OCI-LY3 (cell line): ENCODE data around the gene GPR162.
"Not testable (repeated sequence)": the region's sequence is repeated elsewhere in the genome, so short reads cannot be mapped to it uniquely, and the experiment has no call there.

ENCODE experiments used
- H2AFZ ChIP-seq: fragments of 200-600, 300-600 bp; shearing (Covaris generic); 2 replicates; pipeline ENCODE4 v1.6.0; 2014; ENCODE audit warnings: antibody characterized with exemption, low read depth, low read length
- H3K27ac ChIP-seq: fragments of 200-600, 300-600 bp; sonication (generic); 2 replicates; pipeline ENCODE4 v1.5.1; 2014; ENCODE audit warnings: mild to moderate bottlenecking, low read length, moderate library complexity, mixed read lengths
- H3K27me3 ChIP-seq: fragments of 200-600, 300-600 bp; sonication (generic); 2 replicates; pipeline ENCODE4 v1.6.1; 2014; ENCODE audit warnings: low read depth, low read length, mixed read lengths
- H3K36me3 ChIP-seq: fragments of 200-600, 300-600 bp; sonication (generic); replicated peaks from 2 replicates; pipeline ENCODE3; 2014; ENCODE audit warnings: low read depth, low read length, mixed read lengths
- H3K4me1 ChIP-seq: fragments of 300-600, 200-600 bp; sonication (generic); 2 replicates; pipeline ENCODE4 v1.6.1; 2014; ENCODE audit warnings: low read length, mixed read lengths
- H3K4me2 ChIP-seq: fragments of 200-600, 300-600 bp; sonication (generic); 2 replicates; pipeline ENCODE4 v1.6.1; 2014; ENCODE audit warnings: low read length, mixed read lengths
- H3K4me3 ChIP-seq: fragments of 300-600, 200-600 bp; sonication (generic); 2 replicates; pipeline ENCODE4 v1.5.1; 2014; ENCODE audit warnings: antibody characterized with exemption, mild to moderate bottlenecking, low read length, moderate library complexity
- H3K79me2 ChIP-seq: fragments of 300-600, 200-600 bp; shearing (Covaris generic); 2 replicates; pipeline ENCODE4 v1.6.1; 2014; ENCODE audit warnings: mild to moderate bottlenecking, low read length, mixed read lengths
- H3K9ac ChIP-seq: fragments of 300-600, 200-600 bp; shearing (Covaris generic); 2 replicates; pipeline ENCODE4 v1.6.0; 2014; ENCODE audit warnings: mild to moderate bottlenecking, low read length, moderate library complexity
- H3K9me3 ChIP-seq: fragments of 200-600, 300-600 bp; shearing (Covaris generic); 2 replicates; pipeline ENCODE4 v1.6.1; 2014; ENCODE audit warnings: low read length, mixed read lengths; ENCODE audit not compliant: insufficient read depth
- H4K20me1 ChIP-seq: fragments of 200-600, 300-600 bp; sonication (generic); 2 replicates; pipeline ENCODE4 v1.6.1; 2016; ENCODE audit warnings: low read length, mixed read lengths; ENCODE audit not compliant: insufficient read depth
- EZH2phosphoT487 ChIP-seq: fragments of 200-600 bp; shearing (Covaris generic); IDR thresholded peaks from 2 replicates; pipeline ENCODE4 v1.6.1; 2018; ENCODE audit warnings: antibody characterized with exemption, mixed run types, low read depth
- TF ChIP-seq, protein P1 (sequence below): fragments of 200-600, 300-600 bp; sonication (generic); IDR thresholded peaks from 2 replicates; pipeline ENCODE4 v1.5.1; 2014; ENCODE audit warnings: antibody characterized with exemption, low read length, low read depth

Gene GPR162

DNA sequence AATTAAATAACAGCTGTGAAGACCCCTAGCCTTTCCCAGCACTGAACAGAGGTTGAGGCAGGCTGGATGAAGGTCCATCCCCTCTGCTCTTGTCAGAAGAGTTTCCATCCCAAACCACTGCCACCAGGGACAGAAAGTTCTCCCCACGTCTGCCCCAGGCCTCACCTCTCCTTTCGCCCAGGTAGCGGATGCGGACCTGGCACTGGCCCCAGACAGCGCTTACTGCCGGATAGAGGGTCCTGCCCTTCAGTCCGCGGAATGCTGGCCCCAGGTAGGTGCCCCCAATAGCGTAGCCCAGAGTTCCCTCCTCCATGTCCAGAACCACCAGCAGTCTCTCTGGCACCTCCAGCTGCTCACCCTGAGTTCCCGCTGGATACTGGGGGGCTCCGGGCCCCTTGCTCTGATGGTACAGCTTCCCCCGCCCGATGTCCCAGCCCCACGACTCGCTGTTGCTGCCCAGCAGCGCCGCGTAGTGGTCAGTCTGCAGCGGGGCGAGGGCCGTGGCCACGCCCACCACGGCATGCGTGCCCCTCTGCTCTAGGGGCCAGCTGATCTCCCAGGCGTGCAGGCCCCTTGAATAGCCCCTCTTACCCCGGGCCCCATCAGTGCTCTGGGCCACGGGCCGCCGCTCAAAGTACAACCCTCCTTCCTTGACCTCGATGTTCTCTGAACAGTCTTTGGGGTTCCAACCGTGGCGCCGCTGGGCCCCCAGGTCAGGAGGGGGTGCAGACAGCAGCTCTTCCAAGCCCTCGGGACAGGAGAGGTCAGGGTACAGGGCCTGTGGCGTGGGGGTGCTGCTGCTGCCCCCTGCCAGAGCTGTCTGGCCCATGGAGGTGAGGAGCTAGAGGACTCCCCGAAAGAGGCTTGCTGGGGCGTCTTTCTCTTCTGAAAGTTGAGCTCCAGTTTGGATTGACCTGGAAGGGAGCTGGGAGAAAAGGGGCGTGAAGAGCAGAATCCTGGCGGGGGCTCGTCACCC lies 50.7 kb downstream of the GPR162 start:
- Histone ChIP-seq H3K36me3 (peaks cover 40% of the 10 kb centered on the region), H3K79me2 (peaks cover 25% of the 10 kb centered on the region), H3K9me3 (no peaks in the 10 kb centered on the region), H3K4me3 (peak overlapping the region; percentile 79), H3K27me3 (no peaks in the 10 kb centered on the region), H2AFZ (no peak overlapping the region), H3K4me2 (peak overlapping the region; percentile 99), H3K9ac (peak overlapping the region; percentile 63), H3K27ac (peak overlapping the region; percentile 36), H4K20me1 (peaks cover 36% of the 10 kb centered on the region), H3K4me1 (peaks cover 43% of the 10 kb centered on the region)
- TF ChIP-seq, protein P1, sequence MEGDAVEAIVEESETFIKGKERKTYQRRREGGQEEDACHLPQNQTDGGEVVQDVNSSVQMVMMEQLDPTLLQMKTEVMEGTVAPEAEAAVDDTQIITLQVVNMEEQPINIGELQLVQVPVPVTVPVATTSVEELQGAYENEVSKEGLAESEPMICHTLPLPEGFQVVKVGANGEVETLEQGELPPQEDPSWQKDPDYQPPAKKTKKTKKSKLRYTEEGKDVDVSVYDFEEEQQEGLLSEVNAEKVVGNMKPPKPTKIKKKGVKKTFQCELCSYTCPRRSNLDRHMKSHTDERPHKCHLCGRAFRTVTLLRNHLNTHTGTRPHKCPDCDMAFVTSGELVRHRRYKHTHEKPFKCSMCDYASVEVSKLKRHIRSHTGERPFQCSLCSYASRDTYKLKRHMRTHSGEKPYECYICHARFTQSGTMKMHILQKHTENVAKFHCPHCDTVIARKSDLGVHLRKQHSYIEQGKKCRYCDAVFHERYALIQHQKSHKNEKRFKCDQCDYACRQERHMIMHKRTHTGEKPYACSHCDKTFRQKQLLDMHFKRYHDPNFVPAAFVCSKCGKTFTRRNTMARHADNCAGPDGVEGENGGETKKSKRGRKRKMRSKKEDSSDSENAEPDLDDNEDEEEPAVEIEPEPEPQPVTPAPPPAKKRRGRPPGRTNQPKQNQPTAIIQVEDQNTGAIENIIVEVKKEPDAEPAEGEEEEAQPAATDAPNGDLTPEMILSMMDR, result peak; percentile 79
- no peak for TF ChIP-seq EZH2phosphoT487

GRCh38 chr12:6873094-6874014 lies 51.7 kb downstream of the GPR162 start, which contains the start of gene SPSB2:
Gene SPSB2 (minus strand): TSS chr12:6873303. CDS start chr12:6872901, 402 bp downstream.
- no peaks in the 10 kb centered on the region for H3K9me3 ChIP-seq
- H3K36me3 ChIP-seq, result peaks cover 37% of the 10 kb centered on the region
- H3K79me2 ChIP-seq, result peaks cover 15% of the 10 kb centered on the region
- peak within 1 kb of the TSS; percentile 99 for H3K4me2 ChIP-seq
- H2AFZ ChIP-seq, result peak within 1 kb of the TSS; percentile 67; the same call in 1 of the 2 replicates
- peak within 1 kb of the TSS; percentile 79 for H3K4me3 ChIP-seq
- H4K20me1 ChIP-seq, result peaks cover 33% of the 10 kb centered on the region
- TF ChIP-seq EZH2phosphoT487, result no peak
- no peaks in the 10 kb centered on the region for H3K27me3 ChIP-seq
- H3K4me1 ChIP-seq, result peaks cover 43% of the 10 kb centered on the region
- peak within 1 kb of the TSS; percentile 36 for H3K27ac ChIP-seq
- peak within 1 kb of the TSS; percentile 63 for H3K9ac ChIP-seq

GRCh38 chr12:6874015-6874368 lies 52.4 kb downstream of the GPR162 start:
- H3K27ac ChIP-seq, H2AFZ ChIP-seq, H3K9ac ChIP-seq, H3K79me2 ChIP-seq, H3K9me3 ChIP-seq, H3K27me3 ChIP-seq: not testable (repeated sequence)
- peak overlapping the region; percentile 79 for H3K4me3 ChIP-seq
- H3K4me1 ChIP-seq, result peaks cover 37% of the 10 kb centered on the region
- peaks cover 27% of the 10 kb centered on the region for H4K20me1 ChIP-seq
- peaks cover 31% of the 10 kb centered on the region for H3K36me3 ChIP-seq
- H3K4me2 ChIP-seq, result peak overlapping the region; percentile 99
